Measurements from ENCODE around the gene MGST3. TPM values are rescaled to one million over a fixed set of nuclear protein-coding genes. Genes with fewer than 3 reads are reported as not detected.

MGST3 gene
- total and polyA plus RNA-seq, 2 of the 13 experiments (the other 11 are each of a cell fraction or from before 2014, with no cell fraction given): 59.7 to 61.2 TPM

DNA sequence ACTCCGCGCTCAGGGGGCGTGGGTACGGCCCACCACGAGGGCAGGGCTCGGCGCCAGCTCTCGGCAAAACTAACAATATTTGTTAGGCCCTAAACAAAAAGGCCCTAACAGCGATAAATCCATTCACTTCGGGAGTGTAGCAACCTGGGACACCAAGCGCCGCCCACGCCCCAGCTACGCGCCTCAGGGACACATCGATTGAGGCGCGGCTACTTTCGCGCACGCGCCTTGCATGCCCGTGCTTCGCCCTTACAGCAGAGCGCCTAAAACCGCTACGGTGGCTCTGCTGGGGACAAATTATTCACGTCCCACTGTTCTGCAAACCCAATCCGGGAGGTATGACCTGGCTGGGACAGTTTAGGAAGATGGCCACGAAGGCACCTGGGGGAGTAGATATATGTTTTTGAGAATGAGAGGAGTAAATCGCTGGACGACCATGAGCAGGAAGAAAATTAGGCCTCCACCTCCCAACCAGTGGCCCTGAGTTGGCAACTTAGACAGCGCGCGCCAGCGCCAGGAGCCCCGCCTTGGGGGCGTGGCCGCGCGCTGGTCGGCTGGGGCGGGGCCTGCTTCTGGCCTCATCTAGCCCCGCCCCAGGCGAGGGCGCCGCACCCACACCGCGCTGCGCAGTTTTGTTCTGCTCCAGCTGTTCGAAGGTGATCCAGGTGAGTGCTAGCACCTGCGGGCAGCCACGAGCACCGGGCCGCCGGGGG is at the start of gene MGST3 (continued):
- TF ChIP-seq, protein P1, sequence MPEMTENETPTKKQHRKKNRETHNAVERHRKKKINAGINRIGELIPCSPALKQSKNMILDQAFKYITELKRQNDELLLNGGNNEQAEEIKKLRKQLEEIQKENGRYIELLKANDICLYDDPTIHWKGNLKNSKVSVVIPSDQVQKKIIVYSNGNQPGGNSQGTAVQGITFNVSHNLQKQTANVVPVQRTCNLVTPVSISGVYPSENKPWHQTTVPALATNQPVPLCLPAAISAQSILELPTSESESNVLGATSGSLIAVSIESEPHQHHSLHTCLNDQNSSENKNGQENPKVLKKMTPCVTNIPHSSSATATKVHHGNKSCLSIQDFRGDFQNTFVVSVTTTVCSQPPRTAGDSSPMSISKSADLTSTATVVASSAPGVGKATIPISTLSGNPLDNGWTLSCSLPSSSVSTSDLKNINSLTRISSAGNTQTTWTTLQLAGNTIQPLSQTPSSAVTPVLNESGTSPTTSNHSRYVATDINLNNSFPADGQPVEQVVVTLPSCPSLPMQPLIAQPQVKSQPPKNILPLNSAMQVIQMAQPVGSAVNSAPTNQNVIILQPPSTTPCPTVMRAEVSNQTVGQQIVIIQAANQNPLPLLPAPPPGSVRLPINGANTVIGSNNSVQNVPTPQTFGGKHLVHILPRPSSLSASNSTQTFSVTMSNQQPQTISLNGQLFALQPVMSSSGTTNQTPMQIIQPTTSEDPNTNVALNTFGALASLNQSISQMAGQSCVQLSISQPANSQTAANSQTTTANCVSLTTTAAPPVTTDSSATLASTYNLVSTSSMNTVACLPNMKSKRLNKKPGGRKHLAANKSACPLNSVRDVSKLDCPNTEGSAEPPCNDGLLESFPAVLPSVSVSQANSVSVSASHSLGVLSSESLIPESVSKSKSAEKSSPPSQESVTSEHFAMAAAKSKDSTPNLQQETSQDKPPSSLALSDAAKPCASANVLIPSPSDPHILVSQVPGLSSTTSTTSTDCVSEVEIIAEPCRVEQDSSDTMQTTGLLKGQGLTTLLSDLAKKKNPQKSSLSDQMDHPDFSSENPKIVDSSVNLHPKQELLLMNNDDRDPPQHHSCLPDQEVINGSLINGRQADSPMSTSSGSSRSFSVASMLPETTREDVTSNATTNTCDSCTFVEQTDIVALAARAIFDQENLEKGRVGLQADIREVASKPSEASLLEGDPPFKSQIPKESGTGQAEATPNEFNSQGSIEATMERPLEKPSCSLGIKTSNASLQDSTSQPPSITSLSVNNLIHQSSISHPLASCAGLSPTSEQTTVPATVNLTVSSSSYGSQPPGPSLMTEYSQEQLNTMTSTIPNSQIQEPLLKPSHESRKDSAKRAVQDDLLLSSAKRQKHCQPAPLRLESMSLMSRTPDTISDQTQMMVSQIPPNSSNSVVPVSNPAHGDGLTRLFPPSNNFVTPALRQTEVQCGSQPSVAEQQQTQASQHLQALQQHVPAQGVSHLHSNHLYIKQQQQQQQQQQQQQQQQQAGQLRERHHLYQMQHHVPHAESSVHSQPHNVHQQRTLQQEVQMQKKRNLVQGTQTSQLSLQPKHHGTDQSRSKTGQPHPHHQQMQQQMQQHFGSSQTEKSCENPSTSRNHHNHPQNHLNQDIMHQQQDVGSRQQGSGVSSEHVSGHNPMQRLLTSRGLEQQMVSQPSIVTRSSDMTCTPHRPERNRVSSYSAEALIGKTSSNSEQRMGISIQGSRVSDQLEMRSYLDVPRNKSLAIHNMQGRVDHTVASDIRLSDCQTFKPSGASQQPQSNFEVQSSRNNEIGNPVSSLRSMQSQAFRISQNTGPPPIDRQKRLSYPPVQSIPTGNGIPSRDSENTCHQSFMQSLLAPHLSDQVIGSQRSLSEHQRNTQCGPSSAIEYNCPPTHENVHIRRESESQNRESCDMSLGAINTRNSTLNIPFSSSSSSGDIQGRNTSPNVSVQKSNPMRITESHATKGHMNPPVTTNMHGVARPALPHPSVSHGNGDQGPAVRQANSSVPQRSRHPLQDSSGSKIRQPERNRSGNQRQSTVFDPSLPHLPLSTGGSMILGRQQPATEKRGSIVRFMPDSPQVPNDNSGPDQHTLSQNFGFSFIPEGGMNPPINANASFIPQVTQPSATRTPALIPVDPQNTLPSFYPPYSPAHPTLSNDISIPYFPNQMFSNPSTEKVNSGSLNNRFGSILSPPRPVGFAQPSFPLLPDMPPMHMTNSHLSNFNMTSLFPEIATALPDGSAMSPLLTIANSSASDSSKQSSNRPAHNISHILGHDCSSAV (CRISPR knock-in tag; IDR thresholded peaks at IDR 0.05; ENCODE audit: borderline replicate concordance): no peak
- TF ChIP-seq ZNF598 (CRISPR knock-in tag; IDR thresholded peaks at IDR 0.05; ENCODE audit: borderline replicate concordance) (peak; percentile 64; the same call in 1 of the 2 replicates), HDAC1 (CRISPR knock-in tag; IDR thresholded peaks at IDR 0.05) (0 out of 2 replicates have a peak, but pooled peaks have one; percentile 16), KDM5B (CRISPR knock-in tag; IDR thresholded peaks at IDR 0.05; ENCODE audit: borderline replicate concordance) (peak; percentile 61; the same call in 1 of the 2 replicates), ZNF878 (CRISPR knock-in tag; IDR thresholded peaks at IDR 0.05) (peak; percentile 73; the same call in 1 of the 2 replicates), SPEN (CRISPR knock-in tag; IDR thresholded peaks at IDR 0.05; ENCODE audit: low read depth) (peak; percentile 65), ZNF772 (CRISPR knock-in tag; IDR thresholded peaks at IDR 0.05) (no peak; the same call in 1 of the 2 replicates), SP1 (IDR thresholded peaks at IDR 0.05) (no peak), SP1 (CRISPR knock-in tag; IDR thresholded peaks at IDR 0.05) (peak; percentile 53; the same call in 1 of the 2 replicates), ZNF335 (CRISPR knock-in tag; IDR thresholded peaks at IDR 0.05) (no peak; the same call in 1 of the 2 replicates), ASH2L (IDR thresholded peaks at IDR 0.05; ENCODE audit: insufficient read length, low read depth, low read length) (peak; percentile 82), RNF2 (conservative IDR thresholded peaks at IDR 0.05; ENCODE audit: low read depth) (peak; percentile 87)
- TF ChIP-seq, protein P2, sequence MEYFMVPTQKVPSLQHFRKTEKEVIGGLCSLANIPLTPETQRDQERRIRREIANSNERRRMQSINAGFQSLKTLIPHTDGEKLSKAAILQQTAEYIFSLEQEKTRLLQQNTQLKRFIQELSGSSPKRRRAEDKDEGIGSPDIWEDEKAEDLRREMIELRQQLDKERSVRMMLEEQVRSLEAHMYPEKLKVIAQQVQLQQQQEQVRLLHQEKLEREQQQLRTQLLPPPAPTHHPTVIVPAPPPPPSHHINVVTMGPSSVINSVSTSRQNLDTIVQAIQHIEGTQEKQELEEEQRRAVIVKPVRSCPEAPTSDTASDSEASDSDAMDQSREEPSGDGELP (IDR thresholded peaks at IDR 0.05; ENCODE audit: borderline replicate concordance, low read depth): peak; percentile 91
- TF ChIP-seq, protein P3, sequence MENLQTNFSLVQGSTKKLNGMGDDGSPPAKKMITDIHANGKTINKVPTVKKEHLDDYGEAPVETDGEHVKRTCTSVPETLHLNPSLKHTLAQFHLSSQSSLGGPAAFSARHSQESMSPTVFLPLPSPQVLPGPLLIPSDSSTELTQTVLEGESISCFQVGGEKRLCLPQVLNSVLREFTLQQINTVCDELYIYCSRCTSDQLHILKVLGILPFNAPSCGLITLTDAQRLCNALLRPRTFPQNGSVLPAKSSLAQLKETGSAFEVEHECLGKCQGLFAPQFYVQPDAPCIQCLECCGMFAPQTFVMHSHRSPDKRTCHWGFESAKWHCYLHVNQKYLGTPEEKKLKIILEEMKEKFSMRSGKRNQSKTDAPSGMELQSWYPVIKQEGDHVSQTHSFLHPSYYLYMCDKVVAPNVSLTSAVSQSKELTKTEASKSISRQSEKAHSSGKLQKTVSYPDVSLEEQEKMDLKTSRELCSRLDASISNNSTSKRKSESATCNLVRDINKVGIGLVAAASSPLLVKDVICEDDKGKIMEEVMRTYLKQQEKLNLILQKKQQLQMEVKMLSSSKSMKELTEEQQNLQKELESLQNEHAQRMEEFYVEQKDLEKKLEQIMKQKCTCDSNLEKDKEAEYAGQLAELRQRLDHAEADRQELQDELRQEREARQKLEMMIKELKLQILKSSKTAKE (CRISPR knock-in tag; IDR thresholded peaks at IDR 0.05; ENCODE audit: borderline replicate concordance): no peak
- TF ChIP-seq, protein P4, sequence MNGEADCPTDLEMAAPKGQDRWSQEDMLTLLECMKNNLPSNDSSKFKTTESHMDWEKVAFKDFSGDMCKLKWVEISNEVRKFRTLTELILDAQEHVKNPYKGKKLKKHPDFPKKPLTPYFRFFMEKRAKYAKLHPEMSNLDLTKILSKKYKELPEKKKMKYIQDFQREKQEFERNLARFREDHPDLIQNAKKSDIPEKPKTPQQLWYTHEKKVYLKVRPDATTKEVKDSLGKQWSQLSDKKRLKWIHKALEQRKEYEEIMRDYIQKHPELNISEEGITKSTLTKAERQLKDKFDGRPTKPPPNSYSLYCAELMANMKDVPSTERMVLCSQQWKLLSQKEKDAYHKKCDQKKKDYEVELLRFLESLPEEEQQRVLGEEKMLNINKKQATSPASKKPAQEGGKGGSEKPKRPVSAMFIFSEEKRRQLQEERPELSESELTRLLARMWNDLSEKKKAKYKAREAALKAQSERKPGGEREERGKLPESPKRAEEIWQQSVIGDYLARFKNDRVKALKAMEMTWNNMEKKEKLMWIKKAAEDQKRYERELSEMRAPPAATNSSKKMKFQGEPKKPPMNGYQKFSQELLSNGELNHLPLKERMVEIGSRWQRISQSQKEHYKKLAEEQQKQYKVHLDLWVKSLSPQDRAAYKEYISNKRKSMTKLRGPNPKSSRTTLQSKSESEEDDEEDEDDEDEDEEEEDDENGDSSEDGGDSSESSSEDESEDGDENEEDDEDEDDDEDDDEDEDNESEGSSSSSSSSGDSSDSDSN (CRISPR knock-in tag; IDR thresholded peaks at IDR 0.05): 0 out of 2 replicates have a peak, but pooled peaks have one; percentile 15
